IMR-90 (cell line): ENCODE results near the gene GDF9.

Experiments used
- BHLHE40 ChIP-seq: fragments of 150-350 bp; IDR thresholded peaks from 2 replicates; pipeline ENCODE4 v1.6.1; 2016; ENCODE audit warnings: mild to moderate bottlenecking, low read depth, low read length
- CEBPB ChIP-seq: IDR thresholded peaks from 2 replicates; pipeline ENCODE4 v1.6.1; 2012; ENCODE audit warnings: low read depth, low read length, improper control_type of control experiment
- CHD1 ChIP-seq: IDR thresholded peaks from 2 replicates; pipeline ENCODE4 v1.6.1; 2012; ENCODE audit warnings: low read depth, low read length, improper control_type of control experiment
- FOS ChIP-seq: fragments of 150-350 bp; IDR thresholded peaks from 2 replicates; pipeline ENCODE4 v1.6.1; 2016; ENCODE audit warnings: low read depth, low read length
- MAZ ChIP-seq: IDR thresholded peaks from 2 replicates; pipeline ENCODE4 v1.6.1; 2012; ENCODE audit warnings: low read depth, mild to moderate bottlenecking, low read length, improper control_type of control experiment, moderate library complexity, borderline replicate concordance
- POLR2A ChIP-seq: IDR thresholded peaks from 2 replicates; pipeline ENCODE4 v1.6.1; 2012; ENCODE audit warnings: mild to moderate bottlenecking, low read depth, low read length
- RAD21 ChIP-seq: IDR thresholded peaks from 2 replicates; pipeline ENCODE4 v1.6.1; 2012; ENCODE audit warnings: low read length, improper control_type of control experiment
- RFX5 ChIP-seq: IDR thresholded peaks from 2 replicates; pipeline ENCODE4 v1.8.0; 2012; ENCODE audit warnings: low read depth, mild to moderate bottlenecking, low read length, moderate library complexity
- SMC3 ChIP-seq: fragments of 150-350 bp; IDR thresholded peaks from 2 replicates; pipeline ENCODE4 v1.6.1; 2016; ENCODE audit warnings: low read depth, mild to moderate bottlenecking, antibody characterized with exemption, low read length, moderate library complexity
- TF ChIP-seq, protein P1 (sequence below): conservative IDR thresholded peaks from 2 replicates; pipeline ENCODE4 v1.5.1; 2012; ENCODE audit warnings: mild to moderate bottlenecking, low read depth, low read length, improper control_type of control experiment

DNA sequence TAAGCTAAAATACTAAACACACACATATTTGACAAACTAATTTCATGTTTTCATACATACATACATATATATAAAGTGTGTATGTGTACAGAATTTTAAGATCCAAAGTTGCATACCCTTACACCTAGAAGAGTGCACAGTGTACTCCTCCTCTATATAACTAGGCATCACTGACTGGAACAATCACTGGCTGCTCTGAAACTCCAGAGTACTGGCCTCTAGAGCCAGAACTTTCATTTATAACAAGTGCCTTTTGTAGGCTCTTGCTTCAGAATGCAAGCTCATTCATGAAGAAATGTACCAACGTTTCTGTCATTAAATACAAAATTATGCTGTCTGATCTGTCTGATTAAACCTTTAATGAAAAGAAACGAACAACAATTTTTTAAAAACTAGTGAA, 11.2 kb upstream of the GDF9 start:
- no peak for TF ChIP-seq BHLHE40
- TF ChIP-seq POLR2A = no peak
- TF ChIP-seq, protein P1, sequence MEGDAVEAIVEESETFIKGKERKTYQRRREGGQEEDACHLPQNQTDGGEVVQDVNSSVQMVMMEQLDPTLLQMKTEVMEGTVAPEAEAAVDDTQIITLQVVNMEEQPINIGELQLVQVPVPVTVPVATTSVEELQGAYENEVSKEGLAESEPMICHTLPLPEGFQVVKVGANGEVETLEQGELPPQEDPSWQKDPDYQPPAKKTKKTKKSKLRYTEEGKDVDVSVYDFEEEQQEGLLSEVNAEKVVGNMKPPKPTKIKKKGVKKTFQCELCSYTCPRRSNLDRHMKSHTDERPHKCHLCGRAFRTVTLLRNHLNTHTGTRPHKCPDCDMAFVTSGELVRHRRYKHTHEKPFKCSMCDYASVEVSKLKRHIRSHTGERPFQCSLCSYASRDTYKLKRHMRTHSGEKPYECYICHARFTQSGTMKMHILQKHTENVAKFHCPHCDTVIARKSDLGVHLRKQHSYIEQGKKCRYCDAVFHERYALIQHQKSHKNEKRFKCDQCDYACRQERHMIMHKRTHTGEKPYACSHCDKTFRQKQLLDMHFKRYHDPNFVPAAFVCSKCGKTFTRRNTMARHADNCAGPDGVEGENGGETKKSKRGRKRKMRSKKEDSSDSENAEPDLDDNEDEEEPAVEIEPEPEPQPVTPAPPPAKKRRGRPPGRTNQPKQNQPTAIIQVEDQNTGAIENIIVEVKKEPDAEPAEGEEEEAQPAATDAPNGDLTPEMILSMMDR = no peak
- TF ChIP-seq SMC3 = no peak
- TF ChIP-seq CHD1 = no peak
- no peak for TF ChIP-seq RAD21
- no peak for TF ChIP-seq RFX5
- TF ChIP-seq MAZ = no peak
- TF ChIP-seq FOS = no peak
- TF ChIP-seq CEBPB = no peak
